Hepatocyte (in vitro differentiated cells): Measurements from ENCODE around the gene HNRNPH1.

Source experiments
- CTCF ChIP-seq: fragments of 200-600 bp; sonication (generic); IDR thresholded peaks from 2 replicates; pipeline ENCODE4 v1.5.1; 2016; ENCODE audit warnings: antibody characterized with exemption, mild to moderate bottlenecking; ENCODE audit not compliant: poor library complexity
- EZH2 ChIP-seq: fragments of 200-600 bp; sonication (generic); IDR thresholded peaks from 2 replicates; pipeline ENCODE4 v1.6.1; 2016; ENCODE audit warnings: antibody characterized with exemption, mild to moderate bottlenecking, borderline replicate concordance
- EZH2phosphoT487 ChIP-seq: fragments of 200-600 bp; sonication (generic); IDR thresholded peaks from one replicate; pipeline ENCODE4 v1.6.1; 2018; ENCODE audit warnings: antibody characterized with exemption, mild to moderate bottlenecking, low read depth, moderate library complexity; ENCODE audit not compliant: unreplicated experiment, severe bottlenecking

GRCh38 chr5:179648410-179648809 lies 24.9 kb upstream of the HNRNPH1 start:
- TF ChIP-seq EZH2: no peak
- no peak for TF ChIP-seq CTCF
- TF ChIP-seq EZH2phosphoT487: no peak
